Osteoblast (primary cell): Measurements from ENCODE around the gene AK9. TPM values are rescaled to one million over a fixed set of nuclear protein-coding genes. Genes with fewer than 3 reads are reported as not detected.
A peak's percentile ranks its signal among the peaks of the same experiment; 100 is the strongest.

Source experiments
- DNase-seq: peaks from one replicate; pipeline ENCODE4 v3.0.0; 2011; ENCODE audit warnings: low spot score, mixed read lengths; ENCODE audit not compliant: insufficient read length; ENCODE audit errors: missing footprints
- H2AFZ ChIP-seq: 2 replicates; pipeline ENCODE4 v1.6.0; 2011; ENCODE audit warnings: mild to moderate bottlenecking, low read length
- H3K27ac ChIP-seq: 2 replicates; pipeline ENCODE4 v1.5.1; 2011; ENCODE audit warnings: mild to moderate bottlenecking, low read depth, low read length, moderate library complexity
- H3K27me3 ChIP-seq: 2 replicates; pipeline ENCODE4 v1.6.0; 2012; ENCODE audit warnings: mild to moderate bottlenecking, control low read depth, inconsistent platforms, low read length, moderate library complexity; ENCODE audit not compliant: insufficient read depth
- H3K36me3 ChIP-seq: 2 replicates; pipeline ENCODE4 v1.5.1; 2011; ENCODE audit warnings: mild to moderate bottlenecking, low read length, control low read depth, moderate library complexity; ENCODE audit not compliant: insufficient read depth
- H3K4me1 ChIP-seq: 2 replicates; pipeline ENCODE4 v1.5.1; 2011; ENCODE audit warnings: mild to moderate bottlenecking, low read length, control low read depth, moderate library complexity; ENCODE audit not compliant: insufficient read depth
- H3K4me2 ChIP-seq: 2 replicates; pipeline ENCODE4 v1.6.0; 2011; ENCODE audit warnings: mild to moderate bottlenecking, low read length; ENCODE audit not compliant: insufficient read depth
- H3K4me3 ChIP-seq: fragments of 200-600 bp; sonication (generic); 3 replicates; pipeline ENCODE4 v1.5.1; 2012; ENCODE audit warnings: mild to moderate bottlenecking, low read length, inconsistent platforms; ENCODE audit not compliant: insufficient read depth
- H3K79me2 ChIP-seq: 2 replicates; pipeline ENCODE4 v1.6.0; 2012; ENCODE audit warnings: mild to moderate bottlenecking, low read length, control low read depth, inconsistent platforms; ENCODE audit not compliant: insufficient read depth
- H3K9me3 ChIP-seq: 2 replicates; pipeline ENCODE4 v1.5.1; 2011; ENCODE audit warnings: low read depth, low read length, control low read depth
- H4K20me1 ChIP-seq: 2 replicates; pipeline ENCODE4 v1.6.0; 2012; ENCODE audit warnings: mild to moderate bottlenecking, low read length, control low read depth; ENCODE audit not compliant: insufficient read depth
- total RNA-seq: library from RNA; depleted of rRNA; stranded (reverse); fragments of >200 nt; gene quantifications from 2 replicates; pipeline ENCODE4 v1.2.3, GENCODE V29; 2012
- TF ChIP-seq, protein P1 (sequence below): IDR thresholded peaks from 2 replicates; pipeline ENCODE4 v1.5.1; 2011; ENCODE audit warnings: mild to moderate bottlenecking, low read depth, low read length, moderate library complexity; ENCODE audit errors: extremely low read depth

Gene AK9
- total RNA-seq, 1 donor: 5.8 TPM

- Histone ChIP-seq H3K27ac (no peak overlapping the region), H3K79me2 (no peaks in the 10 kb centered on the region), H3K36me3 (peaks cover 4% of the 10 kb centered on the region), H4K20me1 (no peaks in the 10 kb centered on the region), H2AFZ (no peak overlapping the region), H3K9me3 (no peaks in the 10 kb centered on the region), H3K4me2 (no peak overlapping the region), H3K4me3 (no peak overlapping the region), H3K4me1 (peaks cover 4% of the 10 kb centered on the region), H3K27me3 (no peaks in the 10 kb centered on the region)
- no peak for DNase-seq
- TF ChIP-seq, protein P1, sequence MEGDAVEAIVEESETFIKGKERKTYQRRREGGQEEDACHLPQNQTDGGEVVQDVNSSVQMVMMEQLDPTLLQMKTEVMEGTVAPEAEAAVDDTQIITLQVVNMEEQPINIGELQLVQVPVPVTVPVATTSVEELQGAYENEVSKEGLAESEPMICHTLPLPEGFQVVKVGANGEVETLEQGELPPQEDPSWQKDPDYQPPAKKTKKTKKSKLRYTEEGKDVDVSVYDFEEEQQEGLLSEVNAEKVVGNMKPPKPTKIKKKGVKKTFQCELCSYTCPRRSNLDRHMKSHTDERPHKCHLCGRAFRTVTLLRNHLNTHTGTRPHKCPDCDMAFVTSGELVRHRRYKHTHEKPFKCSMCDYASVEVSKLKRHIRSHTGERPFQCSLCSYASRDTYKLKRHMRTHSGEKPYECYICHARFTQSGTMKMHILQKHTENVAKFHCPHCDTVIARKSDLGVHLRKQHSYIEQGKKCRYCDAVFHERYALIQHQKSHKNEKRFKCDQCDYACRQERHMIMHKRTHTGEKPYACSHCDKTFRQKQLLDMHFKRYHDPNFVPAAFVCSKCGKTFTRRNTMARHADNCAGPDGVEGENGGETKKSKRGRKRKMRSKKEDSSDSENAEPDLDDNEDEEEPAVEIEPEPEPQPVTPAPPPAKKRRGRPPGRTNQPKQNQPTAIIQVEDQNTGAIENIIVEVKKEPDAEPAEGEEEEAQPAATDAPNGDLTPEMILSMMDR: no peak
Observed at GRCh38 chr6:109453594-109454495, 237.2 kb downstream of the AK9 start.

DNA sequence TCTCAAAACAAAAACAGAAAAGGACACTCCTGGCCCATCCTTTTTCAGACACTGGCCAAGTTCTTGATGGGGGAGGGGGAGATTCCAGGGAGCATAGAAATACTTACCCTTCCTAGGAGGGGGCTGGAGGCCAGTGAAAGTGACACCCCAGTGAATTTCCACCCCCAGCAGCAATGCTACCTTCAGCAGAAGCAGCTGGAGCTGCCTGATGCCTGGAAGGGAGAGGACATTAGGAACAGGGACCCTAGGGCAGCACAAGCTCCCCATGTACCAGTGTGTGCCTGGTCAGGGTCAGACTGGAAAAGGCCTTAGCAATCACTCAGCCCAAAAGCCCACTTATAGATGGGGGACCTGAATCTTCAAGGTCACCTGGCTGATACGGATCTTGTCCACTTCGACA, 237.8 kb downstream of the AK9 start:
- peak; percentile 69 for DNase-seq
- TF ChIP-seq, protein P1: no peak
- Histone ChIP-seq H3K79me2 (no peaks in the 10 kb centered on the region), H3K27me3 (no peaks in the 10 kb centered on the region), H3K4me1 (peaks cover 4% of the 10 kb centered on the region), H3K4me3 (no peak overlapping the region), H2AFZ (no peak overlapping the region), H3K4me2 (no peak overlapping the region), H3K27ac (no peak overlapping the region), H3K36me3 (peaks cover 4% of the 10 kb centered on the region), H3K9me3 (no peaks in the 10 kb centered on the region), H4K20me1 (no peaks in the 10 kb centered on the region)

DNA sequence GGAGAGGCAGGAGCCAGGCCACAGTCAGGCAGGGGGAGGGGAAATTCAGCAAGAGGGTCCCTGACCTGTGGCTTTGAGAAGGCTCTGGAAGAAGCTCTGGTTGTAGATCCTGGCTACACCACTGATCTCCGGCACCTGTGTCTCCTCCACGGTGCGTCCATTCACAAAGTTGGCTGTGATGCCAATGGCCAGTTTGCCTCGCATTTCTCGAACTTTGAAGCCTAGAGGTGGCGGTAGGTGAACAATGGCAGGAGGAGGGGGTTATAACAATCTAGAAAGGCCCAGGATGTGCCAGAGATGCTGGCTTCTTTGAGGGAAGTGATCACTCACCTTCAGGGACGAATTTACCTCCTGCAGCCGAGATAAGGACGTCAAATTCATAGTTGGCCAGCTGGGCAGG, 238.8 kb downstream of the AK9 start:
- no peak overlapping the region for H3K27ac ChIP-seq
- H2AFZ ChIP-seq: no peak overlapping the region
- peaks cover 4% of the 10 kb centered on the region for H3K36me3 ChIP-seq
- DNase-seq: peak; percentile 73
- no peak overlapping the region for H3K4me2 ChIP-seq
- H4K20me1 ChIP-seq: no peaks in the 10 kb centered on the region
- H3K4me1 ChIP-seq: peaks cover 4% of the 10 kb centered on the region
- H3K9me3 ChIP-seq: no peaks in the 10 kb centered on the region
- no peak overlapping the region for H3K4me3 ChIP-seq
- TF ChIP-seq, protein P1: no peak
- H3K79me2 ChIP-seq: no peaks in the 10 kb centered on the region
- H3K27me3 ChIP-seq: no peaks in the 10 kb centered on the region

GRCh38 chr6:109451376-109451775, 239.6 kb downstream of the AK9 start:
- DNase-seq: peak; percentile 38
- Histone ChIP-seq H3K36me3 (peaks cover 4% of the 10 kb centered on the region), H3K9me3 (no peaks in the 10 kb centered on the region), H4K20me1 (no peaks in the 10 kb centered on the region), H3K4me1 (peaks cover 3% of the 10 kb centered on the region), H3K27ac (no peak overlapping the region), H3K4me3 (no peak overlapping the region), H3K27me3 (no peaks in the 10 kb centered on the region), H3K4me2 (no peak overlapping the region), H3K79me2 (no peaks in the 10 kb centered on the region), H2AFZ (no peak overlapping the region)
- TF ChIP-seq, protein P1: no peak
